ENCODE measurements around the gene MILR1.
"Not testable (repeated sequence)": the region's sequence is repeated elsewhere in the genome, so short reads cannot be mapped to it uniquely, and the experiment has no call there.

MILR1 gene

GRCh38 chr17:64492481-64493109, 43.7 kb downstream of the MILR1 start:
- no peak for TF ChIP-seq ZFX (IDR thresholded peaks at IDR 0.05; ENCODE audit: borderline replicate concordance)
- TF ChIP-seq CTCF (IDR thresholded peaks at IDR 0.05), result peak; percentile 49
- H3K27ac ChIP-seq, result no peak overlapping the region

- TF ChIP-seq ZFX (IDR thresholded peaks at IDR 0.05; ENCODE audit: borderline replicate concordance) (no peak), CTCF (IDR thresholded peaks at IDR 0.05) (no peak)
- no peak overlapping the region for H3K27ac ChIP-seq
Measured at GRCh38 chr17:64494121-64494520, 45.2 kb downstream of the MILR1 start.

- not testable (repeated sequence) for H3K27ac ChIP-seq
Measured at GRCh38 chr17:64495300-64495699, 46.4 kb downstream of the MILR1 start.

DNA sequence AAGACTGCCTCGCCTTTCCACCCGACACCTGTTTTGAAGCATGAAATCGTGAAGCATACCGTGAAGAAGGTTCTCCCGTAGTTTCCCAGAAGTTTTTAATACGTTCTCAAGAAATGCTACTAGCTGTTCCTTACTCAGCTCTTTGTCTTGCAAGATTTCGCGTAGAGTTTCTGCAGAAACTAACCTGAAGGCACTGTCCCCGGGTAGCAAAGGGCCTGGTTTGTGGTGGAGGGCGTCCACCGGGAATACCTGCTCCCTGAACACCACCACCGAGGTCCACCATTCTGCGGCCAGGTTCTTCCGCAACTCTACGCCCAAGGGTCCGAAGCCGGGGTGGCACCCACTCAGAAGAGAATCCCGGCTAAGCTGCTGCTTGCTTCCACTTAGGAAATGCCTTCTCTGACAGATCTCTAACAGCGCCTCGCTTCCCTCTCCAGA, 47.5 kb downstream of the MILR1 start:
- no peak for TF ChIP-seq ZFX (IDR thresholded peaks at IDR 0.05; ENCODE audit: borderline replicate concordance)
- no peak for TF ChIP-seq CTCF (IDR thresholded peaks at IDR 0.05)
- H3K27ac ChIP-seq, result peak overlapping the region; percentile 92

DNA sequence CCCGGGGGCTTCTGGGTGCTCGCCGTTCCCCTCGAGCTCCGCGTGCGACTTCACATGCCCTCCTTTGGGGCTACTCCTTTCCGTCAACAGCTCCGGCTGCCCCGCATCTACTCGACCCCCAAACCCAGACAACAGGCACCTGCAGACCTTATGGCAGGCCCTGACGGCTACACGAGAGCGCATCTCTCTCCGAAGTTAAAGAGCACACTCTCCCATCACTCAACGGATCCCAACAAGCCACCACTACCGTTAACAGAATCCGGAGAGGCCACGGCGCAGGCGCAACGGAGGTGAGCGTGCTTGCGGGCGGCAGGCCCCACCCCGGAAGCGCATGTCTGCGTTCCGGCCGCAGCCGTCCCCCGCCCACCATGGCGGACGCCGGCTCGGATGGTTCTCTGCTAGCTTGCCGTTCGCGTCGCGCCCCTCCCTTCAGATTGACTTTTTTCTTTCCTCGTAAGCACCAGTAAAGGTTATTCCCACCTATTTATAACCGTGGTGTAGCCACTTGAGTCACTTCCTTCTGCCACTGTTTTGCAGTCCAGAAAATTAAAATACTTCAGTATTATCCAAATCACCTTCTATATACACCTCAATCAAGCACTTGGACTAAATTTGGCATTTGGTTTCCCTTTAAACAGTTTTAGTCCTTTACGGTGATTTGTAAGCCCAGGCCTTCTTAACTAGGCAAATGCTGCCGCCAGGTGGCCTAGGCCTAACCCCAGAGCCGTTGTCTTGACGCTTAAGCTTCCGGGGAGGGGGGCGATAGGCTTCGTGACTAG, 48.1 kb downstream of the MILR1 start, which contains the start of gene POLG2:
Gene POLG2 (minus strand): TSS at position 269 of the 779 bp plus-strand sequence. CDS start 86 bp downstream, at position 183.
- TF ChIP-seq ZFX (IDR thresholded peaks at IDR 0.05; ENCODE audit: borderline replicate concordance), result no peak
- TF ChIP-seq CTCF (IDR thresholded peaks at IDR 0.05), result peak; percentile 68
- H3K27ac ChIP-seq, result peak within 1 kb of the TSS; percentile 92

DNA sequence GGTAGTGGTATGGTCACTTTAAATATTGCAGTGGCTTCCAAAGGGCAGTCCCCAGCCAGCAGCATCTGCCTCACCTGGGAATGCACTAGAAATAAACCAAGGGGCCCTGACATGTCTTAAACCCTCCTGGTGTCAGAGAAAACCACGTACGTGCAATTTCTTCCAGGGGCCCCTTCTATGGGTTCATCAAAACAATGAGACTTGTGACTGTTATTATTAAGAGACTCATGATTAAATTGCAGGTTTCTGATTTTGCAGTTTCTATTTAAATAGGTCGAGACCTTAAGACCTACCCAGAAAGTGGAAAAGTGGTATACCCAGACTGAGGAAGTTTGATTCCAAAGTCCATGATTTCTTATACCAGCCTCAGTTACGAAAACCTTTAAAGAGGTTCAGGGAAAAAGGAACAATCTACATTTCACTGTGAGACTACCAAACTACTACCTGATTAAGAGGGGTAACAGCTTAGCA, 48.7 kb downstream of the MILR1 start:
- peak overlapping the region; percentile 92 for H3K27ac ChIP-seq
- TF ChIP-seq CTCF (IDR thresholded peaks at IDR 0.05) (peak; percentile 31), ZFX (IDR thresholded peaks at IDR 0.05; ENCODE audit: borderline replicate concordance) (no peak)

GRCh38 chr17:64498308-64499203, 49.6 kb downstream of the MILR1 start:
- H3K27ac ChIP-seq, result peak overlapping the region; percentile 92
- TF ChIP-seq ZFX (IDR thresholded peaks at IDR 0.05; ENCODE audit: borderline replicate concordance) (no peak), CTCF (IDR thresholded peaks at IDR 0.05) (no peak)
